Activated CD4-positive, alpha-beta T cell treated with anti-CD3 and anti-CD28 coated beads, Interleukin-2, Interleukin-4, amounts not matched to agents 100 ng/mL and 50 ng/mL, durations not matched to agents 16 hours and 8 hours (primary cell): ENCODE results near the gene SPRR2B.
A peak's percentile ranks its signal among the peaks of the same experiment; 100 is the strongest.
"Not testable (repeated sequence)": the region's sequence is repeated elsewhere in the genome, so short reads cannot be mapped to it uniquely, and the experiment has no call there.

ENCODE experiments used
- DNase-seq: peaks from one replicate; pipeline ENCODE4 v3.0.0-alpha.2; 2020; ENCODE audit warnings: low spot score

Gene SPRR2B

DNA sequence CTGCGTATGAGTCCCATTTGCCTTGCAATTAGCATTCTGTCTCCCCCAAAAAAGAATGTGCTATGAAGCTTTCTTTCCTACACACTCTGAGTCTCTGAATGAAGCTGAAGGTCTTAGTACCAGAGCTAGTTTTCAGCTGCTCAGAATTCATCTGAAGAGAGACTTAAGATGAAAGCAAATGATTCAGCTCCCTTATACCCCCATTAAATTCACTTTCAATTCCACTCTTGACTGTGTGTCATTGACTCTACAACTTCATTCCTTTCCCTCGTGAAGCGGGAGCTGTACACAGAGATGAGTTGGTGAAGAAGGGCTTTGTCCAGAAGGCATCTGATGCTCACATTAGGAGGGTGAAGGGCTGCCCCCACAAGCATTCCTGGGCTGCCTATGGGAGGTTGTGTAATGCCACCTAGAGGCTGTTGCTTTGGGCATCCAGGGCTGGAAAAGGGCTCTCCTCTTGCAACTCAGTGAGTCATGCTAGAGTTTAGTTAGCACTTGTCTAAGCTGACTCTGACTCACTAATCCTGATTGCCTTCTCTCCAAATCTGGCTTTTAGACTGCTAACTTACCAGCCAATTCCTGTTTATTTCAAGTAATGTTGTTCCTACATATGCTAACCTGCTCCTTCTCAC lies 38.6 kb downstream of the SPRR2B start:
- DNase-seq: peak; percentile 4

GRCh38 chr1:153032073-153032472 lies 39.3 kb downstream of the SPRR2B start:
- no peak for DNase-seq

DNA sequence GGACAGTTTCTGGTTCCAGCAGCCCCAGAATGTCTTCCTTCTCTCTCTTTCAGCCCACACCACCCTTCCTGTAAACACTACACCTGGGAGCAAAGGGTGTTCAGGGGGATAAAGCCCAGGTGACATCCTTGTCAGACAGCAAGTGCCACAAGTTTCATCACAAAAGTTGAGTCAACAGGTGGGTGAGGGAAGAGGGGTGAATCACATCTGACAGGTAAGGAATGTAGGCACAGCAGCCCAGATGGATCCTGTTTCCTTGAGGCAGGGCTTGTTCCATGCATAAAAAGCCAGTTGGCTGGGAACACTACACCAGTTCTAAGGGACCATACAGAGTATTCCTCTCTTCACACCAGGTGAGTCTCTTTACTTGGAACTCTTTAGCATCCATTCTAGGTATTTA lies 40.5 kb downstream of the SPRR2B start, which contains the start of gene SPRR1B:
SPRR1B (plus strand) TSS at position 309 of the 400 bp plus-strand sequence. CDS start 1,143 bp downstream, outside the sequence.
- DNase-seq: no peak

DNA sequence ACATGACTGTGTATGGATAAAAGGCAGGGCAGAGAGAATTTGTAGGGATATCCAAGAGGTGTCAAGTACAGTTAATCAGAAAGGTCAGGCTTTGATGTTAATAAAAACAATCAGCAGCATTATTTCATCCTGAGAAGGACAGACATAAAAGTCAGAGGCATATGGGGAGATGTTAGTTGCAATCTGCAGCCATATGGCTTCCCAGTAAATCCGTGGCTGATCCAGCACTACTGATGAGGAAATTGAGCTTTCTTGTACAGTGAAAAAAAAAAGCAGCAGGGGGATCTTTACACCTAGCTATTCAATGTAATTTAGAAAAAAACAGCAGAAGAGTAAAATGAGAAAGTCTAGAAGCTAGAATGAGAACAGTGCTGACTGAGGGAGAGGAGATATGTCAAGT lies 42.6 kb downstream of the SPRR2B start:
- no peak for DNase-seq

DNA sequence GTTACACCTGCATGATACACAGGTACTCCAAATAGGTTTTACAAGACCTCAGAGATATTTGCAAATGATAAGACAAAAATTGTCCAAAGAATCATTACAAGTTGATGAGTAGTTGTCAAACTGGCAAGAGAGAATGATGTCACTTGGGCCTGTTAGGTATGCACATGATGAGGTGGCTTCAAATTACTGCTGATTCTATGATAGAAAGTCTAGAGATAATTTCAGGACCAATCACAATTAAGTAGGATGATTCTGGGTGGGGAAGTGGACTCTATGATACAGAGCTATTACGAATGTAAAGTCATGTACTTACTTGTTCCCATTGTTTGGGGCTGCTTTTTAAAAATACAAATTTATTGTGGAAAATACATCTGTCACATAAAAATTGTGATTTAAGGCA lies 45.6 kb downstream of the SPRR2B start:
- DNase-seq: no peak

GRCh38 chr1:153024413-153024812 lies 47.0 kb downstream of the SPRR2B start:
- DNase-seq: no peak

DNA sequence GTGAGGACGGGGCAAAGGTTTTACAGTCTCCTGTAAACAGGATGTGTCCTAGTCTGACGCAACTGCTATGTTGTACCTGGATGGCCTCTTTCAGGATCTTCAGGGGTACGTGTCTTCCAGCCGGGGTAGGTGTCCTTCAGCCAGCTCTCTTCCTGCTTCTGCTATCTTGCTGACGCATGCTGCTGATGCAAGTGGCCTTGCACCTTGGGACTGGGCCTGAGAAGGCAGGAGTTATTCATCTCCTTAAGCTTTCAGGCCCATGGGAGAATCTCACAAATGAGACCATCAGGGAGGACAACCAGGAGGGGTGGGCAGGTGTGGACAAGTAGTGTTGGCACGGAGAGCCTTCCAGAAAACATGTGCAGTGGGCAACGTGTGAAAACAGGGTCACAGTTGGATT lies 48.3 kb downstream of the SPRR2B start:
- DNase-seq: no peak

- DNase-seq: not testable (repeated sequence)
Observed at GRCh38 chr1:153022340-153022739, 49.1 kb downstream of the SPRR2B start.

GRCh38 chr1:153021829-153022228 lies 49.6 kb downstream of the SPRR2B start:
- DNase-seq: not testable (repeated sequence)
